NCI-H1092 (cell line): ENCODE measurements around the gene TMEM131L.
"Not testable (repeated sequence)": the region's sequence is repeated elsewhere in the genome, so short reads cannot be mapped to it uniquely, and the experiment has no call there.

Source experiments
- DNase-seq: peaks from one replicate; lab custom pipeline; 2025; lab: John Stamatoyannopoulos, UW

TMEM131L gene

GRCh38 chr4:153573221-153573620 lies 107.1 kb downstream of the TMEM131L start:
- DNase-seq, result no peak

- no peak for DNase-seq
Observed at GRCh38 chr4:153573881-153574802, 108.0 kb downstream of the TMEM131L start.

DNA sequence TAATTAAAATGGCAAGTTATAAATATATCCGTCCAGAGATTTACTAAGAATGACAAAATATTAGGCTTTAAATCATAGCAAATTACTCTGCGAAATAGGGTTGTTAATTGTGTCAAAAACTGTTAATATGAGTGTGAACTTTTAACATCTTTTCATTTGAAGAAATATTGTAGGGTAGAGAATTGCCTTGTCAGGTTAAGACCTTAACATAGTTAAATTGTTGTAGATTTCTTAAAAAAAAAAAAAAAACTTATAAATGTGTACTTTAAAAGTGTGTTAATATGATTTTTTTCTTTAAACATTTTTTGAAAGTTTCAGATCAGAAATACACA lies 110.2 kb downstream of the TMEM131L start:
- no peak for DNase-seq

DNA sequence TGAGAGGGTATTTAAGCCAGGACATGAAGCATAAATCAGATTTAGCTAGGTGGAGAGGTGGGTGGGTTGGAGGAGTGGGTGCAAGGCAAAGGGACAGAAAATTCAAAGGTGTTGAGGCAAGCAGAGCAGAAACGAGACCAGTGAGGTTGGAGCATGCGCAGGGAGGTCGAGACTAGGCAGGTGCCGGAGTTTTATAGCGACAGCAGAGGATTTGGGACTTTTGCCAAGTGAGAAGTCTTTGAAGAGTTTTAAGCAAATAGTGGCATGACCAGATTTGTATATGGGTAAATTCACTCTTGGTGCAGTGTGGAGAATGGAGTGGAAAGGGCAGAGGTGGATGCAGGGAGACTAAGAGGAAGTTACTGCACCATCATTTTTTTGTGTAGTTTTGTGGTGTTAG lies 110.9 kb downstream of the TMEM131L start:
- peak; percentile 7 for DNase-seq

DNA sequence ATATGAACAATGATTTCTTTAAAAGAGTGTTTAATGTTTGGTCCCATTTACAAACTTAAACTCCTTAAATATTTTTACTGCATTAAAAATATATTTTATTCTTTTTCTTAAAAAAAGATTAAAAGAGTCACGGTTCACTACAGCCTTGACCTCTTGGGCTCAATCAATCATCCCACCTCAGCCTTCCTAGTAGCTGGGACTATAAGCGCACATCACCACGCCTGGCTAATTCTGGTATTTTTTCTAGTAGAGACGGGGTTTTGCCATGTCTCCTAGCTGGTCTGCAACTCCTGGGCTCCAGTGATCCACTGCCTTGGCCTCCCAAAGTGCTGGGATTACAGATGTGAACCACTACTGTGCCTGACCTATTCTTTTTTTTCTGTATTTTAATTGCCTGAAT lies 113.2 kb downstream of the TMEM131L start:
- no peak for DNase-seq

DNA sequence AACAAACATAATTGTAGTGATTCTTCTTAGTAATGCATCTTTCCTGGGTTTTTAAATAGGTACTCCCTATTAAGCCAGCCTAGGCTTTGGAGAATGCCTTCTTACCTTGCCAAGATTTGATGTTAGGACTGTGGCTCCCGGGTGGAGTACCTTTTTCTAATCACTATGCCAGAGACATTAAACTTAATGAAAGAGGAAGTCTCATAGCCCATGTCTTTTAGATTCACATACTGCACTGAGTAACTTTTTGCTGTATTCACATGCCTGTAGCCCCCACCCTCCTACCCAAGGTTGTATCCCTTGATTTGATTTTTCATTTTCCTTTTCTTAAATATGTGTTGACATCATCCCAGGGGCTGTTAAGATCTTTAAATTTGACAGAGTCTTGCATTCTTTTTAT lies 113.7 kb downstream of the TMEM131L start:
- no peak for DNase-seq

- no peak for DNase-seq
Observed at GRCh38 chr4:153582954-153583702, 117.0 kb downstream of the TMEM131L start.

- no peak for DNase-seq
Observed at GRCh38 chr4:153585026-153585425, 118.9 kb downstream of the TMEM131L start.

DNA sequence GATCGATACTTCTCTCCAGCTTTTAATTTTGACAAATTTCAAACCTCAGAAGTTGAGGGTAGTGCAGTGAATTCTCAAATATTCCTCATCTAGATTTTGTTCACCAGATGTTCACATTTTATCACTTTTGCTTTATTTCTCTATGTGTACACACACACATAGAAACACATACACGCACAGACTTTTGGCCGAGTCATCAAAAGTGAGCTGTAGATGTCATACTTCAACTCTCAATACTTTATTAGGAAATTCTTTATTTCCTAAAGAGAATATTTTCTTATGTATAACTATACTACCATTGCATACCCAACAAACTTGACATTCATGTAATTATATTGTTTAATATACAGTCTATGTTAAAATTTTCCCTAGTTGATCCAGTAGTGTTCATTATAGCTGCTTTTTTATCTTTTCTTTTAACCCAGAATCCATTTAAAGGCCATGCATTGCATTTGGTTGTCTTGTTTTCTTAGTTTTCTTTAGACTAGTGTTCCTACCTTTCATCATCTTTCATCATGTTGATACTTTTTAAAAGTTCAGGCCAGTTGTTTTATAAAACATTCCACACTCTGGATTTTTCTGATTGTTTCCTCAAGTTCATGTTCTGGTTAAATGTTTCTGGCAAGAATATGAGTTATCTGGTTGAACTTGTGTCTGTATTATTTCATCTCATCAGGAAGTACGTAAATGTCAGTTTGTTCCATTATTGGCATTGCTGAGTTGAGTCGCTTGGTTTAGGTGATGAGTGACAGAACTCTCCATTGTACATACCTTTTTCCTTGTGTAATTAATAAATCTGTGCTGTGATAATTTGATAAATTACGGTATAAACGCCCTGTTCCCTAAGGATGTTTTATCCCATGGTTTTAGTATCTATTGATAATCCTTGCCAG lies 123.8 kb downstream of the TMEM131L start:
- no peak for DNase-seq

DNA sequence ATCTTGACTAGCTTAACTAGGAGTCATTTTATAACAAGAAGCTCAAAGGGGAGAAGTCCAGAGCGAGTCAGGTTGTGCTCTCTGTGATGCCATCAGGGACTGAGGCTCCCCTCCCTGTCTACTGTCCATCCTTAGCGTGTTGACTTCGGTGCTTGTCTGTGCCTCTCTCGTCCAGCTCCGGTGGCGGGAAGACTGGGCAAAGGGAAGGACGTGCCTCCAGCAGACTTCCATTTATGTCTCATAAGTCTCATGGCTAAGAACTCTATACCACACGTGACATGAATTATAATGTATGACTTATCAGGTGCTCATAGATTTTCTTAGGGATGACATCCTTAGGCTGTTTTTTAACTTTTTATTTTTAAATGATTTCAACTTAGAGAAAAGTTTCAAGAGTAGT lies 125.3 kb downstream of the TMEM131L start:
- DNase-seq, result no peak

DNA sequence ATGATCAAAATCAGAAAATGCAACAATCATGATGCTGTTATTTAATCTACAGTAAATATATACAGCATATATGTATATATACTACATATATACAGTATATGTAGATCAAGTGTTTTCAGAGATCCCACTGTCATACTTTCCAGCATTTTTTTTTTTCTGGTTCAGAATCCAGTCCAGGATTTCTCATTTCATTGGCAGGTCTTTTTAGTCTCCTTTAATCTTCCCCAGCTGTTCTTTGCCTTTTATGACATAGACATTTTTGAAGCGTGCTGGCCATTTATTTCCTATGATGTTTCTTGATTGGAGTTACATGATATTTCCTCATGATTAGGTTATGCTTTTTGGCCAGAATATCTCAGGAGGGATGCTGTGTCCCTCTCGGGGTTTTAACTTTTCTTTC lies 125.9 kb downstream of the TMEM131L start:
- no peak for DNase-seq

DNA sequence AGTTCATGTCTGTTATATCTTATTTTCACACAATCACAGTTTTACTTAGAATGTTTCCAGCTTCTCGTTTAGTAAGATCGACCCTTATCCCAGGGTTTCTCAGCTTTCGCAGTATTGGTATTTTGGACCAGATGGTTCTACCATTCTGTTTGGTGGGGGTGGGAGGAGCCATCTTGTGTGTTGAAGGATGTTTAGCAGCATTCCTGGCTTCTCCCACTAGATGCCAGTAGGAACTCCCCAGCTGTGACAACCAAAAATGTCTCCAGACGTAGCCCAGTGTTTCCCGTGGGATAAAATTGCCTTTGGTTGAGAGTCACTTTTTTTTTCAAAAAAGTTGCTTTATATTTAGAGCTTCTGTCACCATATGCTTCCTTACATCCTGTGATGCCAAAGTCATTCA lies 127.0 kb downstream of the TMEM131L start:
- DNase-seq, result no peak

DNA sequence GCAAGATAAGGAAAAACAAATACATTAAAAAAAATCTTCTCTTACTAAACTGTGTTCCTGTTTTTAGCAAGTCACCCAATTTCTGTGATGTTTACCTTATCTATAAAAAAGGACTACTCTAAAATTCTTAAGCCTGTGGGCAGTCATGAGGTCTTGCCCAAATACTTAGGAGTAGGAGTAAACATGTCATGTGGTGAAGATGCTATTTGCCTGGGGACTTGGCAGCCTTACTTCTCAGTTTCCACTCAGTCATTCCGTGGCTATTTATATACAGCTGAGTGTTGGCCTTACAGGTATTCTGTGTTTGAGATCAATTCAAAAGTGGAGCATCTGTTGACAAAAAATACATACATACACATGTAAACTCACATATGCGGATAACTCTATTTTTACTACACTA lies 128.1 kb downstream of the TMEM131L start:
- no peak for DNase-seq

GRCh38 chr4:153595894-153596601 lies 129.9 kb downstream of the TMEM131L start:
- DNase-seq, result no peak

DNA sequence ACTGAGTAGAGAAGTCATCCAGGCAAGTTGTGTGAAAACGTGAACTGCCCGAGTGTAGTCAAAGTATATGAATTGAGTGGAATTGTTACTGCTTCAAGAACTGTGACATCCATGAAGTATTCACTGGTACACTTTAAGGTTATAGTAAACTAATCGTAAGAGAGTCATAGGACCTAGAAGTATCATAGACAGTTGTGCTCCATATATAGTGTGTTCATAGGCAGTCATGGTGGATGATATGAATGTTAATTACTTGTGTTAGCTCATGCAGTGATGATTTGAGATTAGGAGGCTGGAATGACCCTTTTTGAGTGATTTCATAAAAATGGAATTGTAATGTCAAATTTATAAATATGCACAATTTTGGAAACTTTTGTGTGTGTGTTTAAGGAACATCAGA lies 136.6 kb downstream of the TMEM131L start:
- DNase-seq, result no peak

DNA sequence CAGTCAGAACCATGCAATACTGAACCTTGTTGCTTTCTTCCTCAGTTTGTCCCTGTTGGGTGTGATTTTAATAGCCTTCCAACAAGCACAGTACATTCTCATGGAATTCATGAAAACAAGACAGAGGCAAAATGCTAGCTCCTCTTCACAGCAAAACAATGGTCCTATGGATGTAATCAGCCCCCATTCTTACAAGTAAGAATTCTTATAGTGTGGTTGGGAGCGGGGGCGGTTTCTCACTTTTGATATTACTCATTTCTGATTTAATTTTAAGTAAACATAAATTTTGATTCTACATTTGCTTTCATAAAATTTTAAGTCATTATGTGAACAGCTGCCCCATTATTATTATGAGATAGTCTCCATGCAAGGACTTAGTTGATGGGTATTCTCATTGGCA lies 137.1 kb downstream of the TMEM131L start:
- no peak for DNase-seq

- no peak for DNase-seq
Observed at GRCh38 chr4:153603835-153604234, 137.7 kb downstream of the TMEM131L start.

DNA sequence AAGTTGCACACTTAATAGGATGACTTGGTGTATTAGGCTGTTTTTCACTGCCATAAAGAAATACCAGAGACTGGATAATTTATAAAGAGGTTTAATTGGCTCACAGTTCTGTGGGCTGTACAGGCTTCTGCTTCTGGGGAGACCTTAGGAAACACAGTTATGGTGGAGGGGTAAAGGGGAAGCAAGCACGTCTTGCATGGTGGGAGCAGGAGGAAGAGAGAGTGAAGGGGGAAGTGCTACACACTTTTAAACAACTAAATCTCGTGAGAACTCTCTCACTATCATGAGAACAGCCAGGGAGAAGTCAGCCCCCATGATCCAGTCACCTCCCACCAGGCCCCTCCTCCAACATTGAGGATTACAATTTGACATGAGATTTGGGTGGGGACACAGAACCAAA lies 142.9 kb downstream of the TMEM131L start:
- not testable (repeated sequence) for DNase-seq

DNA sequence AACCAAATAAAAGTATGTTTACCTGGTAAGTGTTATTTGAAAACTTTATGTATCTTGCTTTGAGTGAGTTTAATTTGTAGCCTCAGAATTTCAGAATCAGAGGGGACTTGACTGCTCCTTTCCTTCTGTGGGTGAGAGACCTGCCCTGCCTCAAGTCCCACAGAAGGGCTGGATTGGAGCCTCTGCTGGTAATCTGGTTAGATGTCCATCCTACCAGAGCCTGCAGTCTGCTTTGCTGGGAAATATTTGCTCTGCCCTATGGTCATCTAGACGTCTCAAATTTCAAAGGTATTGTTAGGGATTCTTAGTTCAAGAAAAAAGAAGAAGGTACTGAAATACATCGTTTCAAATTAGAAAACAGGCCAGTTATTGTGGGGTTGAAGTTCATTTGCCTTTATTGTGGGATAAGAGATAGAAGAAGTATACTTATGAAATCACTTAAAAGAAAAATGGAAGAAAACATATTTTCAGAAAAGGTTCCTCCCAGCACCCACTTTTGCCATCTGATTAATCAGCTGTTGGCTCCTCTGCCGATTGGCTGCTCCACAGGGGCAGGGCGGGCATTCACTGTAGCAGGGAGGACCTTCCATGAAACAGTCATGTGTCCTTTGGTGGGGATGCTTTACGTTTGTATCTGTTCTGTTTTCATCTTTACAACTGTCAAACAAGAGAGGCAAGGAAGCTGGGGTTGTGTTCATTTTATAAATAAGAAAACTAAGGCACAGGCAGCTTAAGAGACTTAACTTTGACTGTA lies 144.6 kb downstream of the TMEM131L start:
- no peak for DNase-seq

DNA sequence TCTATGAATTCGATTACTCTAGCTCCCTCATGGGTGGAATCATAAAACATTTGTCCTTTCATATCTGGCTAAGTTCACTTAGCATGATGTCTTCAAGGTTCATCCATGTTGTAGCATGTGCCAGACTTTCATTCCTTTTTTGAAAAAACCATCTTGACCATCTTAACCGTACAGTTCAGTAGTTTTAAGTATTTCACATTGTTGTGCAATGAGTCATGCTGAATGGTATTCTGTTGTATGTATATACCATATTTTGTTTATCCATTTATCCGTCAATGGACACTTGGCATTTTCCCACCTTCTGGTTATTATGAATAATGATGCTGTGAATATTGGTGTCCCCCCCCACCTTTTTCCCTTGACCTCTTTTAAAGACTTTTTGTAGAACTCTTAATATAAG lies 145.5 kb downstream of the TMEM131L start:
- no peak for DNase-seq

DNA sequence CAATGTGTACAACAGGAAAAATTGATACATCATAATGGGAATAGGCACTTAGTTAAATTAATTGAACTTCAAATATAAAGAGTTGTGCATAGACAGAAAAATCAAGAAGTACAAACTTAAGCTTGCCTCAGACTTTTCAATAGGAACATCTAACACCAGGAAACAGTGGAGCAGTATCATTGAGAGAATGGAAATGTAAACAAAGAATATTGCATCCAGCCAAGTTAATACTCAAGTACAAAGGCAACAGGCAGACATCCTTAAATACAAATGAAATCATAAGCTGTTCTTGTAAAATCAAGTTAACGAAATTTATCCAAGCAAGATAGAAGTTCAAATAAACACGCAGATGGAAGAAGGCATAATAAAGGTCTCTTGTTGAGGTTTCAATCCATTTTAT lies 146.7 kb downstream of the TMEM131L start:
- no peak for DNase-seq
